ENCODE results near the gene KCTD19.

Gene KCTD19

GRCh38 chr16:67257486-67258160, 68.9 kb downstream of the KCTD19 start:
- no peak for DNase-seq

GRCh38 chr16:67256701-67257230, 69.8 kb downstream of the KCTD19 start:
- no peak for DNase-seq

DNA sequence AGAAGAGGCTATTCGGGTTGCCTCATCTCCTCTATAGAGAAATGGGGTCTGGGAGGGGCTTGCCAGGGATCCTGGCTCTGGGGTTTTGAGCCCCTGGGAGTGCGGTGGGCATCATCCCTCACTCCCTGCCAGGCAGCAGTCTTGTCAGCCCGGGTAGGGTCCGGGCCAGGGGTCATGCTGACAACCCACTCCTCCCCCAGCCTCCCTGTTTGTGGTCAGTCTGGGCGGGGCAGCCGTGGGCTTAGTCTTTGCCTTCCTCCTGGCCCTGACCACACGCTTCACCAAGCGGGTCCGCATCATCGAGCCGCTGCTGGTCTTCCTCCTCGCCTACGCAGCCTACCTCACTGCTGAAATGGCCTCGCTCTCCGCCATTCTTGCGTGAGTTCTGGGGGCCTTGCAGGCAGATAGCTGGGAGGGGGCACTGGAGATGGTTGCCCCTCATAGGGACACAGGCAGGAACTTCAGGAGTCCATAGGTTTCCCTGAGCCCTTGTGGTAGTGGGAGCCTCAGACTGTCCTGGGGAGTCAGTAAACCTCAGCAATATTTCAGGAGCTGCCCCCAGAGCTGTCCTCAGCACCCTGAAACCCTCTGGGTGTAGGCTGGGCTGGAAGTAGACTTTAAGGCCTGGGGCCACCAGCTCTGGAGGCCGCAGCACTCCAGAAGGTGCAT, 70.9 kb downstream of the KCTD19 start:
- DNase-seq, result no peak

- DNase-seq, result no peak
Measured at GRCh38 chr16:67254801-67255552, 71.6 kb downstream of the KCTD19 start.

DNA sequence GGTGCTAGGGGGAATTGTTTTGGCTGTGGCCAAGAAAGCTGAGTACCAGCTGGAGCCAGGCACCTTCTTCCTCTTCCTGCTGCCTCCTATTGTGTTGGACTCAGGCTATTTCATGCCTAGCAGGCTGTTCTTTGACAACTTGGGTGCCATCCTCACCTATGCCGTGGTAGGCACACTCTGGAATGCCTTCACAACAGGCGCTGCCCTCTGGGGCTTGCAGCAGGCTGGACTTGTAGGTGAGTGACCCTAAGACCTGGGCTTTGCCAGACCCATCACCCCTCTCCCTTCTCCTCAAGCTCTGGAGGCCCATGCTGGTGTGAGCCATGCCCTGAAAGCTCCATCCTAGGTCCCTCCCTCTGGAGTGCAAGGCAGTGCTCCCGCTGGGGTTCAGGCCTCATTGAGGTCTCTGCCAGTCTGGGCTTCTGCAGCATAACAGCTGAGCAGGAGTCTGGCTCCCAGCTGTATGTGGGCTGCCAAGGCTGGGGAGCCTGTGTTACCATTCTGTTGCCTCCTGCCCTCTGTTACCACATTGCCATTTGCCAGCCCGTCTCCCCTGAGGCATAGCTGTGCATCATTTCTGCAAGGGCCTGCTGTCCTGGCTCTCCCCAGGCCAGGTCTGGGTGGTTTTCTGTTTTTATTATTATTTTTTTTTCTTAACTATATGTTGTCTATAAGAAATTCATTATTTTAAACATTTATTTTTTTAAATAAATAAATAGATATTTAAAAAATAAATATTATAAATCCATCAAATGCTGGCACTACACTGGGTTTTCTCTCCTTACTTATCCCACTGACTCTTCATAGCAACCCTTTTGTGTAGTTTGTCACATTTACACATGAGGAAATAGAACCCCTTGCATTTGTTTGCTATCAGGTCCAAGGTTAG, 73.7 kb downstream of the KCTD19 start:
- no peak for DNase-seq

- no peak for DNase-seq
Measured at GRCh38 chr16:67250045-67250327, 76.6 kb downstream of the KCTD19 start.

GRCh38 chr16:67249178-67250044, 77.1 kb downstream of the KCTD19 start:
- no peak for DNase-seq

DNA sequence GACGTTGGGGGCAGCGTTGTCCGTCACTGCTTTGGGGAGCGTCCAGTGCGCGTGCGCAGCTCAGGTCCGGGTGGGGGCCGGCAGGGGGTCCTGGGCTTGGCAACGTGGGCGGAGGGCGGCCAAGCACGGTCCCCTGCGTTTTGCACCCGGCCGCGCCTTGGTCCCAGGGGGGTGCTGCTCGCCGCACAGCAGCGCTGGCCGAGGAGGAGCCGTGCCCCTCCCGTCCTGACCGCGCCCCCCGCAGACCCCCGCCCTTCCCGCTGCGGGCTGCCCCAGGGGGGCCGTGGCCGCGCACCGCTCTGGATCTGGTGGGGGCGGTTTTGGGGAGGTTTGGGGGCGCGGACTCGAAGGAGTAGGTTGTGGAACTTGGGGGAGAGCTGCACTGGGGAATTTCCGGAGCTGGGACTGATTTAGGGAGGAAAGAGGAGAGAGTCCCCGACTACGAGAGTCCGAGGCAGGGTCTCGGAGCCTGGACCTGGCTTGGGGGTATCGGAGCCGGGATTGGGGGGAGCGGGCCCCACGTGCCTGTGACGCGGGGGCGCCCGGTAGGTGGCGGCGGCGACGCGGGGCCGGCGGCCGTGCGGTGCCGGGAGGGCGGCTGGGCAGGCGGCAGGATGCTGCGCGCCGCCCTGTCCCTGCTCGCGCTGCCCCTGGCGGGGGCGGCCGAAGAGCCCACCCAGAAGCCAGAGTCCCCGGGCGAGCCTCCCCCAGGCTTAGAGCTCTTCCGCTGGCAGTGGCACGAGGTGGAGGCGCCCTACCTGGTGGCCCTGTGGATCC, 78.0 kb downstream of the KCTD19 start, which contains the start of gene SLC9A5:
Gene SLC9A5 (plus strand): TSS at position 579 of the 777 bp plus-strand sequence. CDS start 36 bp downstream, at position 615.
- DNase-seq, result peak; percentile 34

DNA sequence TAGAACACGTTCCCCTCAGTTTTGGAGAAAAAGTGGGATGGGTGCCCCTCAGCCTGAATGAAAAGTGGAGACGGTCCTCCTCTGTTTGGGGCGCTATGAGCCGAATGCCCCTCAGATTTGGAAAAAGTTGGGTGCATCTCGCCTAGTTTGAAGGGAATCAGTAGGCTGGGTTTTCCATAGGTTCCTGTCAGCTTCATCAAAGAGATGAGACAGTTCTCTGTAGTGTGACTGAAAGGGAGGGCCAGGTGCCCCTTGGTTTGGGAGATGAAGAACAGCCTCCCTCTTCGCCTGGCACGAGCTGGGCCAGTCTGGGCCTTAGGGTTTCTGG, 78.5 kb downstream of the KCTD19 start:
- DNase-seq, result no peak

- peak; percentile 98 for DNase-seq
Measured at GRCh38 chr16:67247192-67248072, 79.1 kb downstream of the KCTD19 start, which contains the start of gene FHOD1. Gene FHOD1, minus strand, starts transcription at chr16:67247481. Its CDS starts 71 bp downstream, at chr16:67247410.

- DNase-seq, result no peak
Measured at GRCh38 chr16:67246756-67247191, 79.8 kb downstream of the KCTD19 start.

DNA sequence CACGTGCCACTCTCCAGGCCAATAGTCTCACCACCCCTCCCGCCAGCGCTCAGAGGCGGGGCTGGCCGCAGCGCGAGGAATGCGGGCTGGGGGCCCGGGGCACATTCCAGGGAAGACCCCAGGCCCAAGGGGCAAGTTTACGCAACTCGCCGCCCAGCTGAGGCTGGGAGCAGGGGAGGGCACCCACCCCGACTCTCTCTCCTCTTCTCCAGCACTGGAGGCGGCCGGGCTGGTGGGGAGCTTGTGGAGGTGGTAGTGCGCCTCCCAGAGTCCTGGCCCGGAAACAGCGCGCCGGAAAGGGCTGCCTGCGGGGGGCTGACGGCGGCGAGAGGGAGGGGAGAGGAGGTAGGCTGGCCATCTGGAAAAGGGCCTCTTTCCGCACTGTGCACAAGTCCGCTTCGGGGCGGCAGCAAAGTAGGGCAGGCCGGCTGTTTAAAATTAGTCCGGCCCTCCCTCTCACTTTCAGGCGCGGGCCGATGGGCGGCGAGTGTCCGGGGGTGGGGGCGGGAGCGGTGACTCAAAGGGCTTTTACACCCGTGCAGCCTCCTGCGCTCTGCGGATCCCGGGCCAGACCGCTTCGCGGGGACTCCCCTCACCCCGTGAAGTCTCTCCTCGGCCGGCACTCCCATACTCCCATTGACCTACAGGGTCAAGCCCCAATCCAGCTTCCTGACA, 80.3 kb downstream of the KCTD19 start:
- DNase-seq, result peak; percentile 52

DNA sequence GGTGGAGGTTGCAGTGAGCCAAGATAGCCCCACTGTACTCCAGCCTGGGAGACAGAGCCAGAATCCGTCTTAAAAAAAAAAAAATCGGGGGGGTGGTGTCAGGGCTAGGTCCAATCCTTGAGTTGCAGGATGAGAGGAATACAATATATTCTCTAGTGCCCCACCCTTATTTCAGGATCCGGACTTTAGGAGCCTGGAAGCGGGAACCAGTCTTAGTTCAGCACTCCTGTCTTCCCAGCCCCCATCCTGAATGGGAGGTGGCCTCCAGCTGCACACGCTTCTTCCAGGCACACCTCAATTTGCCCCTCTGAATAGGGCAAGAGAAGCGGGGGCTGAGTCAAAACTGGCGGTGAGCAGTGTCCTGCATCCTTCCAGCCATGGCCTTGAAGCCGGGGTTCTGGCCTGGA, 80.9 kb downstream of the KCTD19 start:
- no peak for DNase-seq

DNA sequence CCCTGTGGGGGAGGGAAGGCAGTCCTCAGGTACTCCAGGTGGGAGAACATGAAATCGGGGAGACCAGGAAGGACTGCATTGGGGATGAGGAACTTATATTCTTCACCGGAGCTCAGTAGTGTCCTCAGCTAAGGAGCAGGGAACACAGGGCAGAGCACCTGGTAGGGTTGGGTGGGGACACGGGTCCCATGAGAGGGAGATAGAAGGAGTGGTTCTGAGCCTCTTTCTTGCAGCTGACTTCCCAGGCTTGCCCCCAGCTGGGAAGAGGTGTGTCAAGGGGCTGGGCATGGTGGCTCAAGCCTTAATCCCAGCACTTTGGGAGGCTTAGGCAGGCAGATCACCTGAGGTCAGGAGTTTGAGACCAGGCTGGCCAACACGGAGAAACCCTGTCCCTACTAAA, 81.4 kb downstream of the KCTD19 start:
- DNase-seq, result no peak

- peak; percentile 83 for DNase-seq
Measured at GRCh38 chr16:67244387-67245185, 82.0 kb downstream of the KCTD19 start.

GRCh38 chr16:67243481-67243880, 83.1 kb downstream of the KCTD19 start:
- no peak for DNase-seq

- no peak for DNase-seq
Measured at GRCh38 chr16:67242138-67242730, 84.3 kb downstream of the KCTD19 start.

Measured in activated naive CD4-positive, alpha-beta T cell treated with Interleukin-2 at 50 U/mL for 16 hours (primary cell).